T-cell (primary cell): Measurements from ENCODE around the gene SNRNP40. TPM values are rescaled to one million over a fixed set of nuclear protein-coding genes. Genes with fewer than 3 reads are reported as not detected.

Experiments used
- ATAC-seq, 4 experiments: fragments of 200-7000 bp in 3 of 4; fragments of 150-1000 bp in 1 of 4; cut with Tn5 transposase; replicated peaks in 1 of 4; 1 replicate in 3 of 4; 2 replicates in 1 of 4; pipeline ENCODE4 v1.10.0; 2021; ENCODE audit warnings: moderate library complexity in 3 of 4, mild to moderate bottlenecking in 2 of 4, moderate number of reproducible peaks in 1 of 4
- CTCF ChIA-PET, 2 donors: fragments of 300-600 bp; sonication (Branson Sonifier 250); formaldehyde crosslinking; loops; one replicate each; lab custom pipeline; 2022; ENCODE audit warnings: antibody characterized with exemption in 2 of 2; lab: Charles Lee
- POLR2A ChIA-PET, 2 donors: fragments of 300-600 bp; sonication (Branson Sonifier 250); formaldehyde crosslinking; loops; one replicate each; lab custom pipeline; 2022; ENCODE audit warnings: antibody characterized with exemption in 2 of 2; lab: Charles Lee
- DNase-seq, 35 experiments: peaks; one replicate each; pipeline versions ENCODE4 v3.0.0 to v3.0.0-alpha.2; 2013 to 2023
- H3K27ac ChIP-seq: one replicate; pipeline ENCODE4 v1.5.1; 2013; ENCODE audit warnings: low read length
- H3K27me3 ChIP-seq, 2 experiments: replicated peaks in 1 of 2; 1 replicate in 1 of 2; 2 replicates in 1 of 2; pipeline versions ENCODE4 v1.6.1 to v1.7.0; 2013; ENCODE audit warnings: low read length in 1 of 2, mixed read lengths in 1 of 2; ENCODE audit not compliant: control insufficient read depth in 2 of 2, insufficient read depth in 2 of 2; ENCODE audit errors: extremely low read depth in 1 of 2
- H3K36me3 ChIP-seq, 2 donors: 1 replicate in 1 of 2; 2 replicates in 1 of 2; pipeline versions ENCODE4 v1.6.1 to v1.7.0; 2013; ENCODE audit warnings: low read length in 1 of 2; ENCODE audit not compliant: control insufficient read depth in 2 of 2, insufficient read depth in 1 of 2; ENCODE audit errors: extremely low read depth in 1 of 2
- H3K4me1 ChIP-seq, 2 experiments: 1 replicate in 1 of 2; 2 replicates in 1 of 2; pipeline versions ENCODE4 v1.6.1 to v1.7.0; 2013; ENCODE audit warnings: low read length in 2 of 2, mixed read lengths in 1 of 2; ENCODE audit not compliant: insufficient read depth in 2 of 2, control insufficient read depth in 1 of 2; ENCODE audit errors: extremely low read depth in 1 of 2
- H3K4me3 ChIP-seq, 2 donors: 1 replicate in 1 of 2; 2 replicates in 1 of 2; pipeline versions ENCODE4 v1.5.1 to v1.7.0; 2013; ENCODE audit warnings: mild to moderate bottlenecking in 2 of 2, low read length in 1 of 2, moderate library complexity in 1 of 2; ENCODE audit not compliant: control insufficient read depth in 1 of 2; ENCODE audit errors: extremely low read depth in 1 of 2
- H3K9me3 ChIP-seq: 2 replicates; pipeline ENCODE4 v1.7.0; 2013
- H3K27ac Mint-ChIP-seq, 2 donors: one replicate each; pipeline ENCODE4 v1.8.0; 2020 to 2021; ENCODE audit warnings: mild to moderate bottlenecking in 2 of 2, mixed read lengths in 2 of 2
- H3K27me3 Mint-ChIP-seq, 2 donors: one replicate each; pipeline ENCODE4 v1.8.0; 2021 to 2022; ENCODE audit warnings: mixed read lengths in 2 of 2
- H3K36me3 Mint-ChIP-seq: one replicate; pipeline ENCODE4 v1.8.0; 2021; ENCODE audit warnings: mixed read lengths
- H3K4me1 Mint-ChIP-seq, 3 donors: one replicate each; pipeline ENCODE4 v1.8.0; 2020 to 2022; ENCODE audit warnings: mixed read lengths in 3 of 3, mild to moderate bottlenecking in 1 of 3
- H3K4me3 Mint-ChIP-seq, 3 donors: one replicate each; pipeline ENCODE4 v1.8.0; 2020 to 2022; ENCODE audit warnings: mild to moderate bottlenecking in 3 of 3, mixed read lengths in 3 of 3, moderate library complexity in 3 of 3
- H3K9me3 Mint-ChIP-seq, 3 donors: one replicate each; pipeline ENCODE4 v1.8.0; 2020 to 2022; ENCODE audit warnings: mixed read lengths in 3 of 3
- WGBS: methylation state at CpG from one replicate; pipeline ENCODE4 v1.1.5; 2013; ENCODE audit warnings: missing lambda C conversion rate; ENCODE audit not compliant: insufficient coverage; 5-methylcytosine and 5-hydroxymethylcytosine counted together
- total RNA-seq, 35 experiments: library from RNA in 6 of 35; stranded (reverse) in 6 of 35; fragments of 120-200 nt in 1 of 35; gene quantifications; one replicate each; pipeline versions ENCODE4 v1.2.1 to v1.2.4 and lab custom pipeline; 2013 to 2026

SNRNP40 gene
- total RNA-seq = 10 to 100 TPM; 50.9 to 62.8 (median 53.9) TPM
- 77.4 TPM for total RNA-seq (2013)
- total RNA-seq (lab: John Stamatoyannopoulos, UW) = 35.4 to 158 (median 62.3) reads per million in 29 experiments

DNA sequence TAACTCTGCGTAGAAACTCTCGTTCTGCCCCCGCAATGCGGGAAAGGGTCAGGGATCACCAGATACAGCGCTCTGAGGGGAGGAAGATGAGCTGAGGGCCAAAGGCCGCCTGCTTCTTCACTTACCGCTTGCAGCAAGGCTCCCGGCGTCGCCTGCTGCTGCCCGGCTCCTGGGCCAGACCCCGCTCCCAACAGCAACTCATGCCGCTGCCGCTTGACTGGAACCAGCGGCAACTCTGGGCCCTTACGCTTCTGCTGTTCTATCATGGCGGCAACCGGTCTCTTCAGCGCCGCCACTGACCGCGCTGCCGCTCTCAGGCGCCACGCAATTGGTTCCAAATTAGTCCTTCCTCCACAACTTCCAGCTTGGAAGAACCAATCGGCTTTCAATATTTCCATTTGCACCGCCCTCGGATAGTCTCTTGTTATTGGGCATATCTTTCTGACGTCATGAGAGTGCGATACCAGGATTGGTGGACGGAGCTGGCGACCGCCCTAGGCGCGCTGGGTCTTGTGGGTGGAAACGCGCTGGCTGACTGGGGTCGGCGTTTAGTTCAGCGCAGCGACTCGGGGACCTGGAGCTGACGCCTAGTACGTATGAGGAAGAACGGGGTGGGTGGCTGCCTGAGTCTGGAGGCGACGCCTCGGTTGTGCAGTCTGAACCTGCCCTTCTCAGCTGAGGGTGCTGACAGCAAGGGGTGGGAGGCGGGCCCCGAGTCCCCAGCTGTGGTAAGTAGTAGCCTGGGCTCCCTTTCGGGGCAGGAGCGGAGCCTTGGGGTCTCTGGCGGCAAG lies at the start of gene SNRNP40, which contains the start of gene ZCCHC17:
TSS of gene SNRNP40 (minus strand) at position 303 of the 791 bp plus-strand sequence. CDS start at position 266, 37 bp downstream.
TSS of gene ZCCHC17 (plus strand) at position 547 of the 791 bp plus-strand sequence. CDS start 13,067 bp downstream, outside the sequence.
- Histone ChIP-seq H3K27ac (peak within 1 kb of the TSS; percentile 77), H3K4me1 (peaks cover 15 to 35% of the 10 kb centered on the region in 2 experiments), H3K4me3 (peak within 1 kb of the TSS; percentile 65 to 99), H3K27me3 (no peaks in the 10 kb centered on the region), H3K36me3 (peaks cover 8 to 26% of the 10 kb centered on the region in 2 donors), H3K9me3 (no peaks in the 10 kb centered on the region)
- POLR2A ChIA-PET = interaction anchor here in 1 of 2 donors (0.6 to 1.4 kb wide), 7 partner anchors 10 to 578 kb away, joined by 3 to 6 read pairs (median 5); no protein-coding TSS in a partner anchor
- H3K27me3 Mint-ChIP-seq = no peaks in the 10 kb centered on the region
- H3K4me3 Mint-ChIP-seq = no peak within 1 kb of the TSS
- H3K36me3 Mint-ChIP-seq = peaks cover 32% of the 10 kb centered on the region
- under 1% methylated on average over 52 of the region's 53 CpGs for WGBS
- H3K4me1 Mint-ChIP-seq = peaks cover 7 to 51% (median 38%) of the 10 kb centered on the region in 3 donors
- DNase-seq = peak; percentile 71 to 98 (median 95)
- peak within 1 kb of the TSS in 1 of 2 donors; percentile 74 for H3K27ac Mint-ChIP-seq
- ATAC-seq = peak; percentile 95 to 98 (median 97)
- CTCF ChIA-PET = interaction anchor here in 1 of 2 donors (0.5 to 1.4 kb wide), 4 partner anchors 47 to 719 kb away, joined by 3 to 6 read pairs (median 3); no protein-coding TSS in a partner anchor
- H3K9me3 Mint-ChIP-seq = no peaks in the 10 kb centered on the region

- CTCF ChIA-PET = no interaction called here
- no peak overlapping the region for H3K27ac Mint-ChIP-seq
- H3K9me3 ChIP-seq = no peaks in the 10 kb centered on the region
Observed at GRCh38 chr1:31345635-31346034, 49.0 kb upstream of the SNRNP40 start.

GRCh38 chr1:31344503-31344902 lies 47.9 kb upstream of the SNRNP40 start:
- H3K9me3 ChIP-seq = no peaks in the 10 kb centered on the region
- Mint-ChIP-seq H3K27me3 (no peaks in the 10 kb centered on the region), H3K4me1 (no peaks in the 10 kb centered on the region), H3K27ac (no peak overlapping the region), H3K36me3 (peaks cover 47% of the 10 kb centered on the region), H3K4me3 (no peak overlapping the region), H3K9me3 (no peaks in the 10 kb centered on the region)
- CTCF ChIA-PET = no interaction called here
- H3K27ac ChIP-seq = no peak overlapping the region
- ATAC-seq = no peak
- peaks cover 0 to 42% of the 10 kb centered on the region in 2 donors for H3K36me3 ChIP-seq
- POLR2A ChIA-PET = no interaction called here
- no peaks in the 10 kb centered on the region for H3K27me3 ChIP-seq
- no peak for DNase-seq
- 57% methylated on average over 1 of the region's 1 CpG for WGBS
- H3K4me3 ChIP-seq = no peak overlapping the region
- H3K4me1 ChIP-seq = no peaks in the 10 kb centered on the region

More at GRCh38 chr1:31345635-31346034, 49.0 kb upstream of the SNRNP40 start:
- Mint-ChIP-seq H3K36me3 (peaks cover 50% of the 10 kb centered on the region), H3K9me3 (no peaks in the 10 kb centered on the region), H3K4me3 (no peak overlapping the region), H3K27me3 (no peaks in the 10 kb centered on the region), H3K4me1 (no peaks in the 10 kb centered on the region)
- ATAC-seq (no peak), DNase-seq (no peak)
- POLR2A ChIA-PET = no interaction called here
- H3K27ac ChIP-seq = no peak overlapping the region
- peaks cover 0 to 47% of the 10 kb centered on the region in 2 donors for H3K36me3 ChIP-seq
- no CpG with 5 or more reads among the region's 2 CpGs for WGBS
- H3K4me3 ChIP-seq = no peak overlapping the region
- no peaks in the 10 kb centered on the region for H3K4me1 ChIP-seq
- no peaks in the 10 kb centered on the region for H3K27me3 ChIP-seq

GRCh38 chr1:31336687-31337467 lies 40.3 kb upstream of the SNRNP40 start:
- Histone ChIP-seq H3K4me3 (no peak overlapping the region), H3K27ac (no peak overlapping the region), H3K36me3 (peaks cover 0 to 11% of the 10 kb centered on the region in 2 donors), H3K4me1 (no peaks in the 10 kb centered on the region), H3K9me3 (no peaks in the 10 kb centered on the region), H3K27me3 (no peaks in the 10 kb centered on the region)
- DNase-seq (no peak), ATAC-seq (no peak)
- WGBS = 90% methylated on average over 2 of the region's 10 CpGs
- Mint-ChIP-seq H3K4me1 (peaks cover 0 to 5% (median 2%) of the 10 kb centered on the region in 3 donors), H3K9me3 (no peaks in the 10 kb centered on the region), H3K4me3 (no peak overlapping the region), H3K27me3 (no peaks in the 10 kb centered on the region), H3K36me3 (peaks cover 27% of the 10 kb centered on the region), H3K27ac (no peak overlapping the region)
- POLR2A ChIA-PET = no interaction called here
- CTCF ChIA-PET = no interaction called here

DNA sequence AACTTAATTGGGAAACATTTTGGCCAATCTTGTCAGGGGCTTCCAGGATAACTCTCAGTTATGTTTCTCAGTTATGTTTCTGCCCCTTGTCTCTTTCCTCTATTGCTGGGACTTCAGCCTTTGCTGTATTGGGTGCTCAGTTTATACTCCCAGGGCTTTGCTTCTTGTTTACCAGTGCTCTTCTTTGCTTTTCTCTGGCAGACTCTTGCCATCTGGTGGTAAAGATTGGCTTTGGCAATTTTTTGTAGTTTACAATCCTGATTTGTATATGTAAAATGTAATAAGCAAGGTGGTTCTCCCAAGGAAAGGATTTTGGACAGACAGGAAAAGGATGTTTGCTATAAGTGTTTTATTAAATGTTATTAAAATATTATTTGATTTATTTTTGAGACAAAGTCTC lies 38.4 kb upstream of the SNRNP40 start:
- H3K4me1 Mint-ChIP-seq = peaks cover 0 to 5% (median 2%) of the 10 kb centered on the region in 3 donors
- H3K9me3 Mint-ChIP-seq = no peaks in the 10 kb centered on the region
- no peaks in the 10 kb centered on the region for H3K27me3 Mint-ChIP-seq
- H3K4me3 Mint-ChIP-seq = no peak overlapping the region
- H3K27me3 ChIP-seq = no peaks in the 10 kb centered on the region
- H3K9me3 ChIP-seq = no peaks in the 10 kb centered on the region
- peak in 2 of 35 experiments; percentile 2 to 35 for DNase-seq
- peaks cover 29% of the 10 kb centered on the region for H3K36me3 Mint-ChIP-seq
- H3K4me1 ChIP-seq = no peaks in the 10 kb centered on the region
- H3K27ac ChIP-seq = no peak overlapping the region
- peaks cover 0 to 11% of the 10 kb centered on the region in 2 donors for H3K36me3 ChIP-seq
- ATAC-seq = no peak
- POLR2A ChIA-PET = no interaction called here
- H3K27ac Mint-ChIP-seq = no peak overlapping the region
- H3K4me3 ChIP-seq = no peak overlapping the region
- CTCF ChIA-PET = no interaction called here

GRCh38 chr1:31327381-31327780 lies 30.8 kb upstream of the SNRNP40 start:
- Histone ChIP-seq H3K36me3 (peaks cover 0 to 12% of the 10 kb centered on the region in 2 donors), H3K4me1 (no peaks in the 10 kb centered on the region), H3K27ac (no peak overlapping the region), H3K9me3 (no peaks in the 10 kb centered on the region), H3K4me3 (no peak overlapping the region), H3K27me3 (no peaks in the 10 kb centered on the region)
- Mint-ChIP-seq H3K36me3 (peaks cover 16% of the 10 kb centered on the region), H3K9me3 (no peaks in the 10 kb centered on the region), H3K27me3 (no peaks in the 10 kb centered on the region), H3K27ac (no peak overlapping the region), H3K4me1 (no peaks in the 10 kb centered on the region), H3K4me3 (no peak overlapping the region)
- ChIA-PET POLR2A (no interaction called here), CTCF (interaction anchor here (0.5 to 0.6 kb wide), 3 partner anchors 163 to 1073 kb away, joined by 3 to 4 read pairs (median 4); no protein-coding TSS in a partner anchor)
- no peak for ATAC-seq
- 83% methylated on average over 1 of the region's 3 CpGs for WGBS
- no peak for DNase-seq
